HFFc6 (cell line): ENCODE measurements around the gene CCDC183. TPM values are rescaled to one million over a fixed set of nuclear protein-coding genes. Genes with fewer than 3 reads are reported as not detected.

ENCODE experiments used
- DNase-seq: peaks from one replicate; pipeline ENCODE4 v3.0.0-alpha.2; 2018
- H3K27ac Mint-ChIP-seq: 2 replicates; pipeline ENCODE4 v1.8.0; 2020; ENCODE audit warnings: mild to moderate bottlenecking, mixed read lengths
- H3K27me3 Mint-ChIP-seq: 2 replicates; pipeline ENCODE4 v1.8.0; 2021; ENCODE audit warnings: mild to moderate bottlenecking, moderate library complexity, mixed read lengths; ENCODE audit not compliant: insufficient read depth
- H3K36me3 Mint-ChIP-seq: 2 replicates; pipeline ENCODE4 v1.8.0; 2021; ENCODE audit warnings: low read depth, mixed read lengths
- H3K4me1 Mint-ChIP-seq: 2 replicates; pipeline ENCODE4 v1.8.0; 2020; ENCODE audit warnings: low read depth, mixed read lengths
- H3K4me3 Mint-ChIP-seq: 2 replicates; pipeline ENCODE4 v1.8.0; 2020; ENCODE audit warnings: mild to moderate bottlenecking, moderate library complexity, mixed read lengths
- H3K9me3 Mint-ChIP-seq: 2 replicates; pipeline ENCODE4 v1.8.0; 2020; ENCODE audit warnings: mild to moderate bottlenecking, mixed read lengths
- total RNA-seq, 6 experiments: library from RNA; stranded (reverse); fragmentation: NEBNext Ultra II Directional; extraction: Animal tissue kit (Norgen Biotek cat#: 25700); gene quantifications; 2 replicates in 1 of 6; 3 replicates in 5 of 6; pipeline ENCODE4 v1.2.3, GENCODE V29; 2021
- TF ChIP-seq, protein P1 (sequence below): fragments of 200-600 bp; sonication (generic); IDR thresholded peaks from 2 replicates; pipeline ENCODE4 v1.5.0; 2021; ENCODE audit warnings: antibody characterized with exemption, mild to moderate bottlenecking

Gene CCDC183
- total RNA-seq, 6 experiments from 2014 or later = 0.25 to 0.87 (median 0.34) TPM

- peaks cover 13% of the 10 kb centered on the region; the same call in 1 of the 2 replicates for H3K27me3 Mint-ChIP-seq
- no peak overlapping the region for H3K4me3 Mint-ChIP-seq
- H3K27ac Mint-ChIP-seq = no peak overlapping the region
- DNase-seq = no peak
- TF ChIP-seq, protein P1, sequence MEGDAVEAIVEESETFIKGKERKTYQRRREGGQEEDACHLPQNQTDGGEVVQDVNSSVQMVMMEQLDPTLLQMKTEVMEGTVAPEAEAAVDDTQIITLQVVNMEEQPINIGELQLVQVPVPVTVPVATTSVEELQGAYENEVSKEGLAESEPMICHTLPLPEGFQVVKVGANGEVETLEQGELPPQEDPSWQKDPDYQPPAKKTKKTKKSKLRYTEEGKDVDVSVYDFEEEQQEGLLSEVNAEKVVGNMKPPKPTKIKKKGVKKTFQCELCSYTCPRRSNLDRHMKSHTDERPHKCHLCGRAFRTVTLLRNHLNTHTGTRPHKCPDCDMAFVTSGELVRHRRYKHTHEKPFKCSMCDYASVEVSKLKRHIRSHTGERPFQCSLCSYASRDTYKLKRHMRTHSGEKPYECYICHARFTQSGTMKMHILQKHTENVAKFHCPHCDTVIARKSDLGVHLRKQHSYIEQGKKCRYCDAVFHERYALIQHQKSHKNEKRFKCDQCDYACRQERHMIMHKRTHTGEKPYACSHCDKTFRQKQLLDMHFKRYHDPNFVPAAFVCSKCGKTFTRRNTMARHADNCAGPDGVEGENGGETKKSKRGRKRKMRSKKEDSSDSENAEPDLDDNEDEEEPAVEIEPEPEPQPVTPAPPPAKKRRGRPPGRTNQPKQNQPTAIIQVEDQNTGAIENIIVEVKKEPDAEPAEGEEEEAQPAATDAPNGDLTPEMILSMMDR = no peak
- H3K9me3 Mint-ChIP-seq = peaks cover 15% of the 10 kb centered on the region
- no peaks in the 10 kb centered on the region; the same call in 1 of the 2 replicates for H3K4me1 Mint-ChIP-seq
- peaks cover 3% of the 10 kb centered on the region for H3K36me3 Mint-ChIP-seq
Measured at GRCh38 chr9:136750526-136750925, 45.6 kb upstream of the CCDC183 start.

GRCh38 chr9:136751244-136751643 lies 44.9 kb upstream of the CCDC183 start:
- peaks cover 22% of the 10 kb centered on the region for H3K9me3 Mint-ChIP-seq
- TF ChIP-seq, protein P1 = no peak
- no peak for DNase-seq
- peaks cover 13% of the 10 kb centered on the region; the same call in 1 of the 2 replicates for H3K27me3 Mint-ChIP-seq
- H3K27ac Mint-ChIP-seq = no peak overlapping the region
- no peak overlapping the region for H3K4me3 Mint-ChIP-seq
- H3K36me3 Mint-ChIP-seq = peaks cover 10% of the 10 kb centered on the region
- H3K4me1 Mint-ChIP-seq = no peaks in the 10 kb centered on the region; the same call in 1 of the 2 replicates

DNA sequence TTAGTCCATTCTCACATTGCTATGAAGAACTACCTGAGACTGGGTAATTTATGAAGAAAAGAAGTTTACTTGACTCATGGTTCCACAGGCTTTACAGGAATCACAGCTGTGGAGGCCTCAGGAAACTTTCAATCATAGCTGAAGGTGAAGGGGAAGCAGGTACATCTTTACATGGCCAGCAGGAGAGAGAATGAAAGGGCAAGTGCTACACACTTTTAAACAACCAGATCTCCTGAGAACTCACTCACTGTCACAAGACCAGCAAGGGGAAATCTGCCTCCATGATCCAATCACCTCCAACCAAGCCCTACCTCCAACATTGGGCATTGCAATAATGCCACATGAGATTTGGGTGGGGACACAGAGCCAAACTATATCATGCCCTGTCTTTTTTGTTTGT lies 44.3 kb upstream of the CCDC183 start:
- TF ChIP-seq, protein P1 = no peak
- no peak for DNase-seq
- no peak overlapping the region for H3K27ac Mint-ChIP-seq
- H3K27me3 Mint-ChIP-seq = peaks cover 13% of the 10 kb centered on the region; the same call in 1 of the 2 replicates
- peaks cover 11% of the 10 kb centered on the region for H3K36me3 Mint-ChIP-seq
- no peak overlapping the region for H3K4me3 Mint-ChIP-seq
- no peaks in the 10 kb centered on the region; the same call in 1 of the 2 replicates for H3K4me1 Mint-ChIP-seq
- peaks cover 28% of the 10 kb centered on the region for H3K9me3 Mint-ChIP-seq

- H3K4me3 Mint-ChIP-seq = no peak overlapping the region
- no peak for DNase-seq
- peaks cover 11% of the 10 kb centered on the region for H3K36me3 Mint-ChIP-seq
- peaks cover 31% of the 10 kb centered on the region for H3K9me3 Mint-ChIP-seq
- H3K27me3 Mint-ChIP-seq = peaks cover 12% of the 10 kb centered on the region; the same call in 1 of the 2 replicates
- H3K27ac Mint-ChIP-seq = no peak overlapping the region
- H3K4me1 Mint-ChIP-seq = no peaks in the 10 kb centered on the region; the same call in 1 of the 2 replicates
- TF ChIP-seq, protein P1 = no peak
Measured at GRCh38 chr9:136753371-136754058, 42.6 kb upstream of the CCDC183 start.

GRCh38 chr9:136754059-136754572 lies 42.0 kb upstream of the CCDC183 start:
- Mint-ChIP-seq H3K4me3 (no peak overlapping the region), H3K4me1 (no peaks in the 10 kb centered on the region; the same call in 1 of the 2 replicates), H3K36me3 (peaks cover 11% of the 10 kb centered on the region), H3K27me3 (peaks cover 12% of the 10 kb centered on the region; the same call in 1 of the 2 replicates), H3K27ac (no peak overlapping the region), H3K9me3 (peaks cover 31% of the 10 kb centered on the region)
- TF ChIP-seq, protein P1 = no peak
- no peak for DNase-seq
